Smooth muscle cell of the pulmonary artery (primary cell): ENCODE results near the gene IL27RA. TPM values are rescaled to one million over a fixed set of nuclear protein-coding genes. Genes with fewer than 3 reads are reported as not detected.

Experiments used
- total RNA-seq: library from RNA; depleted of rRNA; stranded (reverse); fragments of >200 nt; gene quantifications from 2 replicates; pipeline ENCODE4 v1.2.3, GENCODE V29; 2014

Gene IL27RA
- 1.7 and 6.8 TPM in 2 replicates for total RNA-seq

GRCh38 chr19:14031719-14032480, at the start of gene IL27RA:
TSS of gene IL27RA (plus strand) at chr19:14031762. CDS start at chr19:14031873, 111 bp downstream.

GRCh38 chr19:14006085-14006765, 25.3 kb upstream of the IL27RA start, which contains the start of gene RFX1:
TSS of gene RFX1 (minus strand) at chr19:14006320. CDS start at chr19:13993843, 12,477 bp downstream.

GRCh38 chr19:14027856-14028450, 3.6 kb upstream of the IL27RA start, which contains the start of gene RLN3:
TSS of gene RLN3 (plus strand) at chr19:14028148. CDS start at chr19:14028205, 57 bp downstream.

GRCh38 chr19:14061751-14062557, 30.4 kb downstream of the IL27RA start, which contains the start of gene PALM3:
TSS of gene PALM3 (minus strand) at chr19:14062076. CDS start at chr19:14061980, 96 bp downstream.

GRCh38 chr19:14072535-14073260, 41.1 kb downstream of the IL27RA start, which contains the start of gene MISP3:
TSS of gene MISP3 (plus strand) at chr19:14072786. CDS start at chr19:14073310, 524 bp downstream.

GRCh38 chr19:14085309-14085995, 53.9 kb downstream of the IL27RA start, which contains the start of gene C19orf67:
TSS of gene C19orf67 (minus strand) at chr19:14085783. CDS start at chr19:14085627, 156 bp downstream.

GRCh38 chr19:14090509-14091080, 59.0 kb downstream of the IL27RA start, which contains the start of gene SAMD1:
TSS of gene SAMD1 (minus strand) at chr19:14090751.

Other genes with a start within 250 kb of the IL27RA start
- 8.0 and 19.4 TPM in 2 replicates for gene ZSWIM4, start 236.3 kb upstream of the IL27RA start, total RNA-seq
- gene NANOS3, start 154.6 kb upstream of the IL27RA start, total RNA-seq, result 0.33 TPM in 1 of 2 replicates, not detected in the other
- gene BRME1, start 125.6 kb upstream of the IL27RA start, total RNA-seq, result 0.65 and 0.99 TPM in 2 replicates
- 12.2 and 15.5 TPM in 2 replicates for gene CC2D1A, start 125.6 kb upstream of the IL27RA start, total RNA-seq
- gene PODNL1, start 93.3 kb upstream of the IL27RA start, total RNA-seq, result 3.2 and 5.9 TPM in 2 replicates
- 7.0 and 10.0 TPM in 2 replicates for gene DCAF15, start 79.3 kb upstream of the IL27RA start, total RNA-seq
- 6.6 and 8.0 TPM in 2 replicates for gene RFX1, start 25.4 kb upstream of the IL27RA start, total RNA-seq
- not detected in 2 replicates for gene RLN3, start 3.6 kb upstream of the IL27RA start, total RNA-seq
- 0.07 and 0.46 TPM in 2 replicates for gene PALM3, start 30.3 kb downstream of the IL27RA start, total RNA-seq
- gene MISP3, start 41.0 kb downstream of the IL27RA start, total RNA-seq, result 0.89 and 1.6 TPM in 2 replicates
- not detected in 2 replicates for gene C19orf67, start 54.0 kb downstream of the IL27RA start, total RNA-seq
- 22.2 and 38.2 TPM in 2 replicates for gene SAMD1, start 59.0 kb downstream of the IL27RA start, total RNA-seq
- 85.1 and 89.7 TPM in 2 replicates for gene PRKACA, start 86.0 kb downstream of the IL27RA start, total RNA-seq
- gene ASF1B, start 104.8 kb downstream of the IL27RA start, total RNA-seq, result 2.0 and 2.8 TPM in 2 replicates
- 5.9 TPM in 2 replicates for gene ADGRL1, start 174.4 kb downstream of the IL27RA start, total RNA-seq